B cell (primary cell): ENCODE measurements around the gene ARHGAP33.

Experiments used
- EZH2 ChIP-seq: IDR thresholded peaks from 2 replicates; pipeline ENCODE4 v1.6.1; 2012; ENCODE audit warnings: borderline replicate concordance, low read depth, mild to moderate bottlenecking, moderate library complexity, low read length; ENCODE audit not compliant: insufficient read depth, poor library complexity, severe bottlenecking
- TF ChIP-seq, protein P1 (sequence below): fragments of 200-600 bp; IDR thresholded peaks from one replicate; pipeline ENCODE4 v1.8.0; 2022; ENCODE audit warnings: antibody characterized with exemption, mild to moderate bottlenecking

DNA sequence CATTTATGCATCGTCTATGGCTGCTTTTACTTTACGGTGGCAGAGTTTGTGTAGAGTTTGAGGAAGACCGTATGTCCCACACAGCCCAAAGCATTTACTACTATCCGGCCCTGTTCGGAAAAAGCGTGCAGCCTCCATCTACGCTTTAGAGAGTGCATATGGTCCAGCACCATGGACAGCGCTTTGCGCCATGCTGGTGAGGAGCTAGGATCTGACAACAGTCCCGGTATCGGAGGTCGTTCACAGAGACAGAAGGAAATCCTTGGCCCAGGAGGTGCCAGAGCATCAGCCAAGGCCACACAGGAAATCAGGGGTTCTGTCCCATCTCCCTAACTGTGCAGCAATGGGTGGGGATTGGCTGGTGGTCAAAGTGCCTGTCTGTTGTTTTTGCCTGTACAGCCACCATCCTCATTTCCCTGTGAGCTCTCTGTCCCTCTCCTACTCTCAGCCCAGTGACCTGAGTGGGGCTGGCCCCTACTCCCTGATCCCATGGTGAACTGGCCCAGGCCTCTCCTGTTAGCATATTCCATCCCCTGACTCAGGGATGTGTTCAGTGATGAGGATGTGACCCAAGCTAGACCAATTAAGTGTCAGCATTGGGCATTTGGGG is 53.4 kb downstream of the ARHGAP33 start:
- TF ChIP-seq, protein P1, sequence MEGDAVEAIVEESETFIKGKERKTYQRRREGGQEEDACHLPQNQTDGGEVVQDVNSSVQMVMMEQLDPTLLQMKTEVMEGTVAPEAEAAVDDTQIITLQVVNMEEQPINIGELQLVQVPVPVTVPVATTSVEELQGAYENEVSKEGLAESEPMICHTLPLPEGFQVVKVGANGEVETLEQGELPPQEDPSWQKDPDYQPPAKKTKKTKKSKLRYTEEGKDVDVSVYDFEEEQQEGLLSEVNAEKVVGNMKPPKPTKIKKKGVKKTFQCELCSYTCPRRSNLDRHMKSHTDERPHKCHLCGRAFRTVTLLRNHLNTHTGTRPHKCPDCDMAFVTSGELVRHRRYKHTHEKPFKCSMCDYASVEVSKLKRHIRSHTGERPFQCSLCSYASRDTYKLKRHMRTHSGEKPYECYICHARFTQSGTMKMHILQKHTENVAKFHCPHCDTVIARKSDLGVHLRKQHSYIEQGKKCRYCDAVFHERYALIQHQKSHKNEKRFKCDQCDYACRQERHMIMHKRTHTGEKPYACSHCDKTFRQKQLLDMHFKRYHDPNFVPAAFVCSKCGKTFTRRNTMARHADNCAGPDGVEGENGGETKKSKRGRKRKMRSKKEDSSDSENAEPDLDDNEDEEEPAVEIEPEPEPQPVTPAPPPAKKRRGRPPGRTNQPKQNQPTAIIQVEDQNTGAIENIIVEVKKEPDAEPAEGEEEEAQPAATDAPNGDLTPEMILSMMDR, result no peak
- no peak for TF ChIP-seq EZH2
